IPS-NIHi7 (cell line): ENCODE results near the gene STKLD1.
A peak's percentile ranks its signal among the peaks of the same experiment; 100 is the strongest.

Source experiments
- DNase-seq: peaks from one replicate; pipeline ENCODE4 v3.0.0; 2012; ENCODE audit warnings: mixed read lengths; ENCODE audit errors: extremely low spot score

STKLD1 gene

DNA sequence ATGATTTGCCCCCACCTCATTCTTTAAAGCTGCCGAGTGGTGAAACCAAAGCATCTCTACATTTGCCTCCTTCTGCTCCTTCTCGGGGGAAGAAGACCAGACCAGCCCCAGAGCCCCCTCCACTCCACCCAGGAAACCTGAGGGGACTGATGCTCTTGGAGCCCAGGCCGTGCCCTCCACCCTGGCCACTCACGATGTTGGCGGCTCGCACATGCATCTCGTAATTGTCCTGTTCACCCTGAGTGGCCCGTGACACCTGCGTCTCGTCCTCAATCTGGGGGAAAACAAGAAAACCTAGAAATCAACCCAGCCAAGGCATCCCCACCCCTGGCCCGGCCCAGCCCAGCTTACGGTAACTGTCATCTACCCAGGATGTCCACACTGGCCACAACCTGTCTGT, 31.2 kb upstream of the STKLD1 start:
- no peak for DNase-seq

DNA sequence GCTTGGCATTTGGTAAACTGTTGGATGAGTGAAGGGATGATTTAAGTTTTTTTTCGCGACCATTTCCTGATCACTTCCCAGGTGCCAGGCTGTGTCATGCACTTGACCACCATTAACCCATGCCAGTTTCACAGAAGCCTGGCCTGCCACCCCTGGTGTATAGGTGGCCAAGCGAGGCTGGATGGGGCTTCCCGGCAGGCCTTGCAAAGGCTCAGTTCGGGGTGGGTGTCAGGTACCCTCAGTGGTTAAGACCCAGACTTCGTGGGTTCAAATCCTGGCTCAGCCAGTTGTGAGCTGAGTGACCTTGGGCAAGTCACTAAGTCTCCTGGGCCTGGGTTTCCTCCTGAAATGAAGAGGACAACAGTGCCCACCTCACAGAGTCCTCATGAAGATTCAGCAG, 30.6 kb upstream of the STKLD1 start:
- no peak for DNase-seq

DNA sequence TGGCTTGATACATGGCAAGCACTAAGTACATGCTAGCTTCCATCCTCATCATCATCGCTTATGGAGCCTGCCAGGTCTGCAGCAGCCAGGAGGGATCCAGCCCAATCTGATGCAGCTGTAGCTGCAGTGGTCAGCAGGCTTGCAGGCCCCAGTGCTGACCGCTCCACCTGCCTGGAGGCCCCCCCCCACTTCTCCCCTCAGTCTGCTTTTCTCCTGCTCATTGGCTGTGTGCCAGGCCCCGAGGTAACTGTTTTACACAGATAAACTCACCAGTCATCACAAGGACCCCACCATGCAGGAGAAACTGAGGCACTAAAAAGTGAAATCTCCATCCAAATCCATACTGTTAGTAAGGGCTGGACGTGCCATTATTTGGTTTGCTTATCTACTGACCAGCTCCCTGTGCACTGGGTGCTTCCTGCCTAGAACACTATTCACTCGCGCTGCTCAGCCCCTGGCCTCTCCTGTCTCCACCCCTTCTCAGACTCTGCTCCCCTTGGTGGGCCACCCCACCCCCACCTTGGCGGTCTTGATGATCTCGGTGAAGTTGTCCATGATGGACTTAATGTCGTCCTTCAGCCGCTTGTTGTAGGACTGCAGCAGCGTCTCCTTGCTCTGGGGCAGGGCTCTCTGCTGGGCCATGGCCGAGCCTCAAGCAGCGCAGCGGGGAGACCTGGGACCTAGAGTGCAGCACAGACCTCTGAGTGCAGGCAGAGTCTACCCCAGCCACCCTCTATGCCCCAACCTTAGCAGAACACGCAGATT, 30.0 kb upstream of the STKLD1 start:
- DNase-seq, result no peak

DNA sequence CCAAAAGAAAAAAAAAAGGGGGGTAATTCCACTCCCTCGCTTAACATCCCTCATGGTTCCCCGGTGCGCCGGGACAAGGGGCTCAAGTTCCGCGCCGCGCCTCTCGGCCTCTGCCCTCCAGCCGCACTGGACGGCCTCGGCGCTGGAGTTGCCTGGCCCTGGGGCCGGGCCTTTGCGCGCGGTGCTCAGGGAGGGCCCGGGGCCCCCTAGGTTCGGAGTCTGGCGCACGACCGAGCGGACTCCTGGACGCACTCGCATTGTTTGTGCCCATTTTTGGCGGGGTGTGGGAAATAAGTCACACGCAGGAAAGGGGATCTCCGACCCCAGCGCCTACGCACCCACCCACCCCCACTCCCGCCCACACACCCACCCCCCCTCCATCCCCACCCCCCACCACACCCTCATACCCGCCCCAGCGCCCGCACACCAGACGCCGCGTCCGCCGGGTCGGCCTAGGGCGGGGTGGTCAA, 28.6 kb upstream of the STKLD1 start:
- DNase-seq, result peak; percentile 50

DNA sequence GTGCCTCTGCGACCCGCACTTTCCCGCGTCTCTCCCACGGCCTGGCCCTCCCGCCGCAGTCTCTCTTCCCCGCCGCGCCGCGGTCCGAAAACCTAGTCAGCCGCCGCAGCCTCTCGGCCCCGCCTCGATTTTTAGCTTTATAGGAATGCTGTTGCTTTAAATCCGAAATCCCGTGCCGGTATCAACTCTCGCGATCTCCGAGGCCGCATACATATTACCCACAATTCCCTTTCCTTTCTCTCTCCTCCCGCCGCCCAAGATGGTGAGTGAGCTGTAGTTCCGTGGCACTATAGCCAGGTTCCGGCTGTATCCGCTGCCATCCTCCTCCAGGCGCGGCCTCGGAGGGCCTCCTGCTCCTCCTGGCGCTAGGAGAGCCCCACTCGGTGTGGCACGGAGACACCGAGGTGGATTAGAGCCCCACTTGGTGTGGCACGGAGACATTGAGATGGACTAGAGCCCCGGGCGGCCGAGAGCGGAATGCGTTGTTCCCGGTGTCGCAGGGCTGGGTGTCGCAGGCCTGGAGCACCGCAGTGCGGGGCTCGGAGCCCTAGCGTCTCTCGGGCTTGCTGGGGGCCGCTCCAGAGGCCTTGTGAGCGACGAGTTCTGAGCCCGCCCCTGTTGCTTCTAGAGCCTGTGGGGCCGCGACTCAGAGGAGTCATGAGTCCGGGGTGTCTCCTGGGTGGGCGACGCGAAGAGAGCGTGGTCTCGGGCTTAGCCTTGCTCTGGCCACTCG, 28.0 kb upstream of the STKLD1 start, which contains the start of the genes MED22 and RPL7A:
Gene MED22 (minus strand): TSS at position 147 of the 733 bp plus-strand sequence. CDS start 1,469 bp downstream, outside the sequence.
Gene RPL7A (plus strand): TSS at position 234 of the 733 bp plus-strand sequence. CDS start 26 bp downstream, at position 260.
- peak; percentile 85 for DNase-seq

DNA sequence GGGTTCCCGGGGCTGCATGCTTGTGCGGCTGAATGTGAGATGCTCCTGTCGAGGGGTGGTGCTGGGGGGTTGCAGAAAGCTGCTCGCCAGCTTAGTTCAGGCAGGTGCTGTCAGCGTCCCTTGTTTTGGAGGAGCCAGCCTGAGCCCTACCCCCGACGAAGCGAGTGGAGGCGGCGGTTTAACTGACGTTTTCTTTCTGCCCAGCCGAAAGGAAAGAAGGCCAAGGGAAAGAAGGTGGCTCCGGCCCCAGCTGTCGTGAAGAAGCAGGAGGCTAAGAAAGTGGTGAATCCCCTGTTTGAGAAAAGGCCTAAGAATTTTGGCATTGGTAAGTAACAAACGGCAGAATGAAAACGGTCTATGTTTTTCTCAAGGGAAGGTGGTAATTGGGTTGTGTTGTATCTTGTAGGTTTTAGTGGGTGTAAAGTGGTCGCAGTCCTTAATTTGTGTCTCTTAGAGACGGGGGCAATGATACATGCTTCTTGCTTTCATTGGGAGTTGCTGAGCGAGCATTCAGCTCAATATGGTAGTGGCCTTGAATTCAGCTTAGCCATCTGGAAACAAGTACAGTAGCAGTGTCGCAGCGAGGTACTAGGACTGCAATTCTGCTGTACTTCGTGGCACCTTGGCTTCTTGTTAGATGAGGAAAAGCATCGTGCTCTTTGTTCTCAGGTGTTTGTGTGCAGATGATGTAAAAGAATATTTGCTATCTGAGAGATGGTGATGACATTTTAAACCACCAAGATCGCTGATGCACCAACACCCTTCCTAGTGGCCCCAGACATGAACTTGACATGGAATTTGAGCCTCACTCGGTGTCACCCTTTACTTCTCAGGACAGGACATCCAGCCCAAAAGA, 27.2 kb upstream of the STKLD1 start:
- DNase-seq, result no peak

DNA sequence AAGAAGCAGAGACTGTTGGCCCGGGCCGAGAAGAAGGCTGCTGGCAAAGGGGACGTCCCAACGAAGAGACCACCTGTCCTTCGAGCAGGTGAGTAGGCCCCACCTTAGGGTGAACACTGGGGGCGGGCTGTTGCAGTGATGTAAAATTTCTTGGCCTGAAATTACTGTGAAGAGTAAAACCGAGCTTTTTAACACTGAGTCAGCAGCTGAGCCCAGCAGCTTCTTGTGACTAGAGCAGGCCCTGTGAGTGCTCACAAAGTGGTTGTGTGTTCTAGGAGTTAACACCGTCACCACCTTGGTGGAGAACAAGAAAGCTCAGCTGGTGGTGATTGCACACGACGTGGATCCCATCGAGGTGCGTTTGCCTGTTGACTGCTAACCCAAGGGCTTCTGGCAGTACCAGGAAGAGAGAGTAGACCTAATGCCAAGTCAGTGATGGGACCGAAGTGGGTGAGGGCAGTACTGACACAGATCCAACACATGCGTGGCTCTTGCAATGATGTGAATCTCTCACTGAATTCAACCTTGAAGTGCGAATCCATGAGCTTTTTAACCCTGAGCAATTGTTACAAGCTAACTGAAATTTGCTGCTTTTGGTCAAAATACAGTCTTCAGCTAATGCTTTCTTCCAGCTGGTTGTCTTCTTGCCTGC, 26.1 kb upstream of the STKLD1 start:
- no peak for DNase-seq

DNA sequence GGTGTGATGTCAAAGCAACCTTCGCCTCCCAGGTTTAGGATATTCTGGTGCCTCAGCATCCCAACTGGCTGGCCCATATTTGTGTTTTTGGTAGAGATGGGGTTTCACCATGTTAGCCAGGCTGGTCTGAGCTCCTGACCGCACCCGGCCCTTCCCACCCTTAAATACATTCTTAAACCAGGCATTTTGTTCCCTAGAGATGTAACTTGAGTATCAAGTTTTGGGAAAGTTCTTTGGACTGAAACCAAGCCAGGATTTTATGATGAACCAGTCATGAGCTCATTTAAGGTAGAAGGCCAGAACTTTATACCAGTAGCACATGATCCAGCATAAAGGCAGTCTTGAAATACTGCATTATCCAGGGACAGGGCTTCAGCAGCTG, 24.6 kb upstream of the STKLD1 start:
- DNase-seq, result no peak

DNA sequence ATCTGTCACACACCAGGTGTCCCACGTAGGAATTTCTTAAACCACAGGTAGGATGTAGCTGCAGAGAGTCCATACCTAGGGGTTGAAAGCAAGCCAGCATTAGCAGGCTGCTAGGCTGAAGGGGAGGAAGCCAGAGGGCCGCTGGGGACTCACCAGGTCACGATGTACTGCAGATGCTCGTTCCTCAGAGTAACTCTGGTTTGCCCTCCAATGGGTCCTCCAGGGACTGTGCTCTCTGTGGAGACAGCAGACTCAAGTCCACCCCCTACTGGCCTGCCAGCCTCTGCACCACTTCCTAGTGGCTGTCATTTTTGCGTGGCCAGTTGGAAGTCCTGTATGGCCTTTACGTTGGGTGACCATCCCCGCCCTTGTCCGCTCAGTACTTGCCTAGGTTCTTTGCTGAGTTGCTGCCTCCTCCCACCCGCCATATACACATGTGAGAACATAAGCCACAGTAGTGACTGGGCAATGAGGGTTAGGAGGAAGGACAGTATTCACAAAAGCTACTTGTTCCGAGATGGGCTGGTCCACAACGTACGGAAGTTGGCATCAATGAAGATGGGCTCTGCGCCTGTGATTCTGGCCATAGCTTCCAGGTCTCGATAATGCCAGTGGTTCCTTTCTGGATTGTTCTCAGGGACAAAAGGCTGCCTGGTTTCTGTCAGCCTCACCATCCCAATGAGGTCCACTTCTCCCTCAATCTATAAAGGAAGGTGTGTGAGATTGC, 24.1 kb upstream of the STKLD1 start:
- peak; percentile 77 for DNase-seq

DNA sequence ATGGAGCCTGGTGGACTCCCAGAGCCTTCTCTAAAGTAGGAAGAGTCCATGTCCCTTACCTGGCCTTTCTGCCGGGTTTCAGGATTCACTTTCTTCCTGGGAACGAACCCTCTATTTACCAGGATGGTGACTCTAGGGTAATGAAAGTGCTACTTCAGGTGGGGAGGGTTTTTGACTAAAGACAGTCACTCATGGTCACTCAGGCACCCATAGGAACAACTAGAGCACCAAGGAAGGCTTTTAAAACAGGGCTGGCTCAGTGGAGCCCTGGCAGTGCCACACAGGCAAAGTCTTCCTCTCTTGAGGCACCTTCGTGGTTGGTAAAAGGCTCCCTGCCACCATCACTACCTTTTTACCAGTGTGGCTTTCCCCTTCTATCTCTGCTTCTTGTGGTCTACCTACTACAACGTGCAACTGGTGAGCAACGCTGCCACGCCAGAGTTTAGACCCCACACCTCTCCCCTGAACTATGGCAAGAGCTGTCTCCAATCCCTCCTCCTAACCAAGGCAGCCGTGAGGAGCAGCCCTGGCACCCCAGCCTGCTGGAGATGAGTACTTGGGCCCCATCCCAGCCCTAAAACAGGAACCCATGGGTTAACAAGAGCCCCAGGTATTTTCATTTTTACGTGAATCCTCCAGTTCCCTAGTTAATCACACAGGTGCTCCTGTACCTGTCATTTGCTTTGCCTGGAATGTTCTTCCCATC, 23.4 kb upstream of the STKLD1 start:
- DNase-seq, result no peak

DNA sequence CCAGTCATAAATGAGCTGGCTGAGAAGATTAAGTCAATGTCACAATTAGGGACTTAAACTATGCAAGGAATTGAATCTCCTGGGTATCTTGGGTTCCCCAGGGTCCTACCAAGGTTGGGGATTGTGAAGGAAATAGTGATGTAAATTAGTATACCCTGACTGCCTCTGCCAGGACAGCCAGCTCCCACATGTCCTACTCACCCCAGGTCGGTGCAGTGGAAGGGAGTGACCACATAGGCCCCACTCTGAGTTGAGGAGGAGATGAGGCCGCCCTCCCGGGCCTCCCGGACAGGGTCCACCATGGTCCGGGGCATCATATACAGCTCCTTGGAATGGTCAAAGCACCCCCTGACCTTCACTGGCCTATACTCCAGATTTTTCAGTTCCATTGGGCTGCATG, 22.6 kb upstream of the STKLD1 start:
- DNase-seq, result no peak

DNA sequence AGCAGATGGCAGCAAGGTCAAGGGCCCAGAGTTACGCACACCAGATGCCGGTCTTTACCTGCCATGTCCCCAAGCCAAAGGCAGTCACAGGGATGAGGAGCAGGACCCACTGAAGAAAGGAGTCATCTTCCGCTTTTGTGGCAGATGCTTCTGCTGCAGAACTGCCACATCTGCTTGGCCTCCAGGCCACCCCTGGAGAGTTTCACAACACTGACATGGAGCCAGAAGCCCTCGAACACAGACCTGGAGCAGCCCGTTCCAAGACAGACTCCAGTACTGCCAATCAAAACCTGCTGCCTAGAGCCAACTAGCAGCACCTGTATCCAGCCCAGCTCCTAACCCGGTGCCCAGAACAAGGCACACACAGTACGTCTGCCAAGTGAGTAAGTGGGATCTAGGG, 21.4 kb upstream of the STKLD1 start:
- no peak for DNase-seq

DNA sequence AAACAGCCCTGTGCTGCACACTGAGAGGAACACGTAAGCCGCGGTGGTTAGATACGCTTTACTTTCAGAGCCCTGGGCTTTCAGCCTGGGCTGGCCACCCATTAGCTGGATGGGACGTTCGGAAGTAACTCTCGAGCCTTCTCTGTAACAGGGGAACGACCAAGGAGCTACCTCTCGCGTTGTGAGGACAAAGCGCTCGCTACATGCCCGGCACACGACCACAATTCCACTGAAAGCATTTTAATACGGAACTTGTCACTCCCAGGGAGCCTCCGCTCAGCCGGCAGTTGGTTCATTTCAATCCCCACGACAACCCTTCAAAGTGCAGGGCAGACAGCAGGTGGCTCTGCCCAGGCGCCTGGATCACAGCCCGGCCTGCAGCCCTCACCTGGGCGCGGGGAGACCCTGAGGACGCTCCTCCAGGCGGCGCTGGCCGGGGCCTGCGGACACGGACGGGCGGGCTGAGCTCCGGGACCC, 20.2 kb upstream of the STKLD1 start:
- DNase-seq, result no peak

DNA sequence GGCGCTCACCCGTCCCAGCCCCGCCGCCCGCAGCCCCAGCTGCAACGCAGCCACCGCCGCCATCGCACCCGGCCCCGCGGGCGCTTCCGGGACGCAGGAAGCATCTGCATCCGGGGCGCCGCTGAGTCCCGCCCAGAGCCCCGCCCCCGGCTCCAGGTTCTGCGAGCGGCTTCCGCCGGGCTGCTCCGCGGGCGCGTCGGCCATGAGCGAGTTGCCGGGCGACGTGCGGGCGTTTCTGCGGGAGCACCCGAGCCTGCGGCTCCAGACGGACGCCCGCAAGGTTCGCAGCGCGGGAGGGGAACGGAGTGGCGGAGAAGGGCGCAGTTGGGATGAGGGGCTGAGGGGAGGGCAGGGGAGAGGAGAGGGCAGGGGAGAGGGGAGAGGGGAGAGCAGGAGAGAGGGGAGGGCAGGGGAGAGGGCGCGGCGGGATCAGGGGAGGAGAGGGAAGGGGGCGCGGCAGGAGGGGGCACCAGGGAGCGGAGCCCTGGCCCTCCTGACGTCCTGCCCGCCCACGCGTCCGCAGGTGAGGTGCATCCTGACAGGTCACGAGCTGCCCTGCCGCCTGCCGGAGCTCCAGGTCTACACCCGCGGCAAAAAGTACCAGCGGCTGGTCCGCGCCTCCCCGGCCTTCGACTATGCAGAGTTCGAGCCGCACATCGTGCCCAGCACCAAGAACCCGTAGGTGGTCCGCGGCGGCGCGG, 19.6 kb upstream of the STKLD1 start, which contains the start of the genes SURF1 and SURF2:
Gene SURF1 (minus strand): TSS at position 97 of the 701 bp plus-strand sequence. CDS start 34 bp downstream, at position 63.
Gene SURF2 (plus strand): TSS at position 160 of the 701 bp plus-strand sequence. CDS start 43 bp downstream, at position 203.
- DNase-seq, result peak; percentile 88

DNA sequence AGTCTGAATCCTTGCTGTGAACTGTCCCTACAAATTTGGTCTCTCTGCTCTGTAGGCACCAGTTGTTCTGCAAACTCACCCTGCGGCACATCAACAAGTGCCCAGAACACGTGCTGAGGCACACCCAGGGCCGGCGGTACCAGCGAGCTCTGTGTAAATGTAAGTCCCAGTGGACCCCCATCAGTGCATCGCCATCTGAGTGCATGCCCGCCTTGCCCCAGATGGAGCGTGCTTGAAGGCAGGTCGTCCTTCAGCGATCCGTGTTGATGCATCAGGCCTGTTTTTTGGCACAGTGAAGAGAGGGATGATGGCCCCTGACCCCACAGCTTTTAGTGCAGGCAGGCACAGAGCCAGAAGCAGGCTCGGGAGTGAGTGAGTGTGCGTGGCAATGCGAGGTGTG, 18.5 kb upstream of the STKLD1 start:
- DNase-seq, result no peak

DNA sequence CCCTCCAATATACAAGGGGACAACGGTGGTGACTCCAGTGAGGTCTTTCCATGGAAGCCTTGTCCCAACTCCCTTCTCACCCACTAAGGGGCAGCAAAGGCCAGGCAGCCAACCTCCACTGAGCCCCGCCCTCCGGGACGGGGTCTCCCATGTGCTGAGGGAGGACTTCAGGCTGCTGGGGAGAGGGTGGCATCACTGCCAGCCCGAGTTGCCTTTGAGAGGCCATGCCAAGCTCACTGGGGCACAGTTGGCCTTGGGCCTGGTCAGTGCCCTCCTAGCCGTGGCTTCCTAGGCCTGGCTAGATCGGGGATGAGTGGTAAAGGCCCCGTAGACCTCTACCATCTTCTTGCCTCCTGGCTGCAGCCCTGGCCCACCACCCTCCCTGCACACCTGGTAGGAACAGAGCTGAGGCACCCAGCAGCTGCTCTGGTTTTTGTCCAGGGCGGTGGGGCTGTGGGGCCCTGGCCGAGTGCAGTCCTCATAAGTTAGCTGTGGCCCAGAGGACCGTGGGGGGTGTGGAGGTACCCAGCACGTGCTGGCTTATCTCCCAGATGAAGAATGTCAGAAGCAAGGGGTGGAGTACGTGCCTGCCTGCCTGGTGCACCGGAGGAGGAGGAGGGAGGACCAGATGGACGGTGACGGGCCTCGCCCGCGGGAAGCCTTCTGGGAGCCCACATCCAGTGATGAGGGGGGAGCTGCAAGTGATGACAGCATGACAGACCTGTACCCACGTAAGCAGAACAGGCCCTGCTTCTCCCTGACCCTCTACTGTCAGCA, 16.6 kb upstream of the STKLD1 start:
- peak; percentile 64 for DNase-seq

DNA sequence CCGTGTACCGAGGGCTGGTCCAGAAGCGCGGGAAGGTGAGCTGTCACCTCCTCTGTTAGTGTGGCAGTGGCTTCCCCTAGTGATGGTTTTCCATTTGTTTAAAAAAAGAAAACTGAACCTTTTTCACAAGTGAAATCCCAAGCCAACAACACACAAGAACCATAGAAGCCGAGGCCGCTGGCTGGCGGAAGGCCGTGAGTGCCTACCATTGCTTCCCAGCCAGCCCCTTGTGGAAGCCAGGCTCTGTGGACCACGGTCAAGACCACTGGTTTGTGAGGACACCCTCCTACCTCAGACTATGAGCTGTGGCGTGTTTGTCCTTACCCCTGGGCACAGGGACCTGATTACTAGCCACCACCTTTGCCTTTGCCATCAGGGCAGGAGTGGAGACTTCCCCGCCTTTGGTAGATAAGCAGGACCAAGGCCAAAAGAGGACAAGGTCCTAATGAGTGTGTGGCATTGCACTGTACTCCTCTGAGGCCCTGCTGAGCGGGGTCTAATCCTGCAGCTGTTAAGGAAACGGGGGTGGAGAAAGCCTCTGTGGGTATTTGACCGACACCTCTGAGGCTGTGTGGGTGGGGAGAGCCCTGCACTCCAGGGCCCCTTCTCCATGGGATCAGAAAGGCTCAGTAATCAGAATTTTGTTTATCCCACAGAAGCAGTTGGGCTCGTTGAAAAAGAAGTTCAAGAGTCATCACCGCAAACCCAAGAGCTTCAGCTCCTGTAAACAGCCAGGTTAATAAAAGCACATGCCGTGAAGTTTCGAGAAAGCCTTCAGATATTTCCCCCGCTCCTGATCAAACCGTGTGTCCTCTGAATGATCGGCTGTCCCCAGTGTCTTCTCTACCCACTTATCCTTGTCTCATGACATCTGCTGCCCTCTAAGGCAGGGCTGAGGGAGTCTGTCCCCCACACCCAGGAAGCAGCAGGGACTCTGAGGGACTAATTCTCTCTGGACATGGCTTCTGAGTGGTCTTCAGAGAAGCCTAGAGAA, 15.5 kb upstream of the STKLD1 start:
- no peak for DNase-seq
